ENCODE measurements around the gene PCSK4.
A peak's percentile ranks its signal among the peaks of the same experiment; 100 is the strongest.

PCSK4 gene

GRCh38 chr19:1466018-1466460 is 24.1 kb downstream of the PCSK4 start:
- no peak for DNase-seq (ENCODE audit: low spot score)
- TF ChIP-seq CTCF (IDR thresholded peaks at IDR 0.05; ENCODE audit: extremely low read depth, missing control alignments), result no peak

- TF ChIP-seq CTCF (IDR thresholded peaks at IDR 0.05; ENCODE audit: extremely low read depth, missing control alignments), result peak; percentile 8
- peak; percentile 84 for DNase-seq (ENCODE audit: low spot score)
Observed at GRCh38 chr19:1465191-1466016, 24.7 kb downstream of the PCSK4 start.

- no peak for DNase-seq (ENCODE audit: low spot score)
- no peak for TF ChIP-seq CTCF (IDR thresholded peaks at IDR 0.05; ENCODE audit: extremely low read depth, missing control alignments)
Observed at GRCh38 chr19:1461862-1462261, 28.3 kb downstream of the PCSK4 start.

GRCh38 chr19:1460033-1460995 is 29.8 kb downstream of the PCSK4 start:
- no peak for TF ChIP-seq CTCF (IDR thresholded peaks at IDR 0.05; ENCODE audit: extremely low read depth, missing control alignments)
- no peak for DNase-seq (ENCODE audit: low spot score)

- DNase-seq (ENCODE audit: low spot score), result no peak
- TF ChIP-seq CTCF (IDR thresholded peaks at IDR 0.05; ENCODE audit: extremely low read depth, missing control alignments), result no peak
Observed at GRCh38 chr19:1459479-1459878, 30.7 kb downstream of the PCSK4 start.

GRCh38 chr19:1457892-1458291 is 32.3 kb downstream of the PCSK4 start:
- DNase-seq (ENCODE audit: low spot score), result no peak
- TF ChIP-seq CTCF (IDR thresholded peaks at IDR 0.05; ENCODE audit: extremely low read depth, missing control alignments), result no peak

All from GM20000 (cell line).